ENCODE measurements around the gene LRP8.

DNA sequence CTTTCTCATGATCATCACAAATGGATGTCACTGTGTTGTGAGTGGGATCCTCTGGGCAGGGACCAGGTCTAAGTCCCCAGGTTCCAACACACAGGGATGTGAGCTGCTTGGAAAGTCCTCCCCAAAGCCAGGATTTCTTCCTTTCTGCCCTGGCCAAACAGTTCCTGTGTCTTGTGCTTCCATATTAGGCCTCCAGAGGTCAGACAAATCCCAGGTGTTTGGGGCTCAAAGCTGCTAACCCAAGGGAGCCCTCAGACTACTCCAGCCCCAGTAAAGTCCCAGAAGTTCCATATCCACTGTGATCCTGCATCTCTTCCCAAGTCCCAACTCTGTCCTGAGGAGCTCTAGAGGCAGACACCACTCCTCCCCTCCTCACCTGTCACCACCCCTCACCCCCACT lies 61.8 kb downstream of the LRP8 start:
- TF ChIP-seq, protein P1, sequence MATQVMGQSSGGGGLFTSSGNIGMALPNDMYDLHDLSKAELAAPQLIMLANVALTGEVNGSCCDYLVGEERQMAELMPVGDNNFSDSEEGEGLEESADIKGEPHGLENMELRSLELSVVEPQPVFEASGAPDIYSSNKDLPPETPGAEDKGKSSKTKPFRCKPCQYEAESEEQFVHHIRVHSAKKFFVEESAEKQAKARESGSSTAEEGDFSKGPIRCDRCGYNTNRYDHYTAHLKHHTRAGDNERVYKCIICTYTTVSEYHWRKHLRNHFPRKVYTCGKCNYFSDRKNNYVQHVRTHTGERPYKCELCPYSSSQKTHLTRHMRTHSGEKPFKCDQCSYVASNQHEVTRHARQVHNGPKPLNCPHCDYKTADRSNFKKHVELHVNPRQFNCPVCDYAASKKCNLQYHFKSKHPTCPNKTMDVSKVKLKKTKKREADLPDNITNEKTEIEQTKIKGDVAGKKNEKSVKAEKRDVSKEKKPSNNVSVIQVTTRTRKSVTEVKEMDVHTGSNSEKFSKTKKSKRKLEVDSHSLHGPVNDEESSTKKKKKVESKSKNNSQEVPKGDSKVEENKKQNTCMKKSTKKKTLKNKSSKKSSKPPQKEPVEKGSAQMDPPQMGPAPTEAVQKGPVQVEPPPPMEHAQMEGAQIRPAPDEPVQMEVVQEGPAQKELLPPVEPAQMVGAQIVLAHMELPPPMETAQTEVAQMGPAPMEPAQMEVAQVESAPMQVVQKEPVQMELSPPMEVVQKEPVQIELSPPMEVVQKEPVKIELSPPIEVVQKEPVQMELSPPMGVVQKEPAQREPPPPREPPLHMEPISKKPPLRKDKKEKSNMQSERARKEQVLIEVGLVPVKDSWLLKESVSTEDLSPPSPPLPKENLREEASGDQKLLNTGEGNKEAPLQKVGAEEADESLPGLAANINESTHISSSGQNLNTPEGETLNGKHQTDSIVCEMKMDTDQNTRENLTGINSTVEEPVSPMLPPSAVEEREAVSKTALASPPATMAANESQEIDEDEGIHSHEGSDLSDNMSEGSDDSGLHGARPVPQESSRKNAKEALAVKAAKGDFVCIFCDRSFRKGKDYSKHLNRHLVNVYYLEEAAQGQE (IDR thresholded peaks at IDR 0.05; ENCODE audit: insufficient read depth in 1 of 2, low read depth in 2 of 2, low read length in 1 of 2), result no peak
- TF ChIP-seq, protein P2, sequence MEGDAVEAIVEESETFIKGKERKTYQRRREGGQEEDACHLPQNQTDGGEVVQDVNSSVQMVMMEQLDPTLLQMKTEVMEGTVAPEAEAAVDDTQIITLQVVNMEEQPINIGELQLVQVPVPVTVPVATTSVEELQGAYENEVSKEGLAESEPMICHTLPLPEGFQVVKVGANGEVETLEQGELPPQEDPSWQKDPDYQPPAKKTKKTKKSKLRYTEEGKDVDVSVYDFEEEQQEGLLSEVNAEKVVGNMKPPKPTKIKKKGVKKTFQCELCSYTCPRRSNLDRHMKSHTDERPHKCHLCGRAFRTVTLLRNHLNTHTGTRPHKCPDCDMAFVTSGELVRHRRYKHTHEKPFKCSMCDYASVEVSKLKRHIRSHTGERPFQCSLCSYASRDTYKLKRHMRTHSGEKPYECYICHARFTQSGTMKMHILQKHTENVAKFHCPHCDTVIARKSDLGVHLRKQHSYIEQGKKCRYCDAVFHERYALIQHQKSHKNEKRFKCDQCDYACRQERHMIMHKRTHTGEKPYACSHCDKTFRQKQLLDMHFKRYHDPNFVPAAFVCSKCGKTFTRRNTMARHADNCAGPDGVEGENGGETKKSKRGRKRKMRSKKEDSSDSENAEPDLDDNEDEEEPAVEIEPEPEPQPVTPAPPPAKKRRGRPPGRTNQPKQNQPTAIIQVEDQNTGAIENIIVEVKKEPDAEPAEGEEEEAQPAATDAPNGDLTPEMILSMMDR (IDR thresholded peaks at IDR 0.05), result peak; percentile 70; the same call in 1 of the 2 replicates
- TF ChIP-seq POLR2AphosphoS5 (IDR thresholded peaks at IDR 0.05; ENCODE audit: low read depth, low read length) (no peak), TCF7L2 (IDR thresholded peaks at IDR 0.05; ENCODE audit: low read depth, low read length) (no peak), SIN3A (IDR thresholded peaks at IDR 0.05; ENCODE audit: borderline replicate concordance, insufficient read depth, low read depth, low read length) (no peak)
